GM19395 (cell line): ENCODE measurements around the gene ANAPC5.

ENCODE experiments used
- ATAC-seq: cut with Tn5 transposase; IDR thresholded peaks from one replicate; pipeline ENCODE4 v1.9.1; 2021; ENCODE audit warnings: mild to moderate bottlenecking, moderate library complexity; ENCODE audit not compliant: unreplicated experiment

ANAPC5 gene

DNA sequence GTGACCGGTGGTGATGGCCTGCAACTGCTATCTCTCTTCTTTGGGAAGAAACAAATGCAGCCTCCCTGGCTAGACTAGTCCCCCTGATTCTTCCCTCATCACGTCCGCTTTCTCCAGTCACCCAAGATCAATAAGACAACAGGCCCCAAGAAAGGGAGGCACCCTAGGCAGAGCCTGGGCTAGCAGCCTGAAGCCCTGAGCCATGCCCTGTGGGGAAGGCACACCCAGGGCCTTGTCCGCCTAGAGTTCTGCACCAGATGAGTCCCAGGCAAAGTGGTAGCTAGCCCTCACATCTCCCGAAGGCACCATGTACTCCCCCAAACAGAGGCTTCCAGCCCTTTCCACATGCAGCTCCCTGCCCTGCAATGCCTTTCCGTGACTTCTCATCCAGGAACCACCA is 90.8 kb downstream of the ANAPC5 start:
- ATAC-seq: no peak

DNA sequence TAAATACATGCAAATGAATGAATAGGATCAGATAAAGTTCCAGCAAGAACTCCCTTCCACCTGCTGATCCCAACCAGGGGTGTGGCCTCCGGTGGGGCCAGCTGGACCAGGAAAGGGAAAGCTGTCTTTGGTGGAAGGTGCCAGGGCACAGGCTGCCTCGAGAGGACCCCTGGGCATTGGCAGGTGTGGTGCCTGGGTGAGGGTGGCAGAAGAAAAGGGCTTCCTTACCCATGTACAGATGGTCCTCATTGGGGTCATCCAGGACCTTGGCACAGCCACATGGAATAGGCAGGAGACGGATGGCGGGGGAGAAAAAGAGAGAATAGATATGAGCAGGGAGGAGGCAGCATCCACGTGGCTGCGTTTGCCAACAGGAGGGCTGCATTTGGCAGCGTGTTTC is 92.1 kb downstream of the ANAPC5 start:
- ATAC-seq: no peak

DNA sequence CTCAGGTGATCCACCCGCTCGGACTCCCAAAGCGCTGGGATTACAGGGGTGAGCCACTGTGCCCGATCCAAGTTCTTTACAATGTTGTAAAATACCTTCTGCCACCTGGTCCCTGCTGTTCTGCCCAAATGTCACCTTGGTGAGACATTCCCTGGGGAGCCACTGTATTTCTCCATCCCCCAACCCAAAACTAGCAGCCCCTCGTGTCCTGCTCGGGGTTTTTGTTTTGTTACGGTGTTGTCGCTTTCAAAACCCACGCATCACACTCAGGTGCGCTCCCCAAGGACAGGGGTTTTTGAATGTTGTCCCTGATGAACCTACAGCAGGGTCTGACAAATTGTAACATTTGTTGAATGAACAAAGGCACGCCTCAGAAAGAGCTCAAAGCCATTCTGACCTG is 93.1 kb downstream of the ANAPC5 start:
- ATAC-seq: no peak
